ENCODE data around the gene ZNF519. TPM values are rescaled to one million over a fixed set of nuclear protein-coding genes. Genes with fewer than 3 reads are reported as not detected.

Gene ZNF519
- total RNA-seq, 1 experiment from 2014 or later: 24.3 TPM

DNA sequence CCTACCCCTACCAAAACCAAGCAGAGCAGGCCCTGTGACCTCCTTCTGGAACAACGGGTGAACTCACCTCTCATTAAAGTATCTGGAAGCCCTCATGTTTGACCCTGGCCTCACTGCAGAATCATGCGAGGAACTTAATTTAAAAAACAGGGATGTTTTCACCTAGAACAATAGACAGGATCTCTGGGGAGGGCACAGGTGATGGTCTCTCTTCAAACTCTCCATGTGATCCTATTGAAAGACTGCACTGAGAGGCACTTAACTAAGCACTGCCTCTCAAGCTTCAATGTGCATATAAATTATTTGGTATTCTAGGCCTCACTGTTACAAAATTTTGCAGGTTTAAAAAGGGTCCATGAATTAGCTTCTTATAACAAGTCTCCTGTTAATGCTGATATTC is 7.5 kb downstream of the ZNF519 start:
- Histone ChIP-seq H2BK12ac (ENCODE audit: insufficient read length, low read depth, low read length) (no peak overlapping the region), H3K14ac (ENCODE audit: insufficient read depth, low read length) (no peak overlapping the region), H3K79me2 (ENCODE audit: insufficient read depth, low read length) (peaks cover 17% of the 10 kb centered on the region; the same call in 1 of the 2 replicates), H2BK120ac (ENCODE audit: low read depth, low read length, poor library complexity, severe bottlenecking) (no peak overlapping the region), H3K23ac (ENCODE audit: insufficient read length, low read depth, low read length) (no peak overlapping the region), H3K27me3 (ENCODE audit: insufficient read depth, low read length) (no peaks in the 10 kb centered on the region), H3K23me2 (ENCODE audit: insufficient read length, low read depth, low read length, poor library complexity, severe bottlenecking) (no peaks in the 10 kb centered on the region), H3K4ac (ENCODE audit: low read depth, low read length) (no peak overlapping the region), H3K9ac (ENCODE audit: extremely low read depth, insufficient read length, low read length) (no peak overlapping the region), H3K4me1 (ENCODE audit: insufficient read depth, low read length) (no peaks in the 10 kb centered on the region), H4K8ac (replicated peaks; ENCODE audit: insufficient read length, low read depth, low read length) (no peak overlapping the region), H3K9me3 (ENCODE audit: control insufficient read depth, low read depth, low read length) (no peaks in the 10 kb centered on the region), H4K5ac (ENCODE audit: insufficient read length, low read depth, low read length) (no peak overlapping the region), H3K4me2 (ENCODE audit: insufficient read depth, insufficient read length, low read length) (peak overlapping the region; percentile 33), H2BK20ac (ENCODE audit: low read depth, low read length, poor library complexity, severe bottlenecking) (no peak overlapping the region), H3K18ac (ENCODE audit: insufficient read length, low read depth, low read length) (no peak overlapping the region), H2BK15ac (ENCODE audit: low read depth, low read length) (no peak overlapping the region), H3K27ac (ENCODE audit: insufficient read length, low read depth, low read length) (peak overlapping the region; percentile 46), H3K56ac (ENCODE audit: insufficient read length, low read depth, low read length) (no peak overlapping the region), H2AK5ac (ENCODE audit: insufficient read length, low read length) (no peak overlapping the region), H3T11ph (ENCODE audit: low read length) (no peak overlapping the region), H4K91ac (ENCODE audit: insufficient read length, low read depth, low read length) (no peak overlapping the region), H4K20me1 (ENCODE audit: control insufficient read depth, insufficient read depth, insufficient read length) (no peaks in the 10 kb centered on the region), H2BK5ac (ENCODE audit: insufficient read length, low read length) (no peak overlapping the region), H3K79me1 (ENCODE audit: insufficient read depth, low read depth, low read length, poor library complexity, severe bottlenecking) (no peaks in the 10 kb centered on the region), H2AFZ (ENCODE audit: low read length) (no peak overlapping the region)
- Mint-ChIP-seq H3K27me3 (ENCODE audit: low read depth) (no peaks in the 10 kb centered on the region), H3K27ac (peak overlapping the region; percentile 9 to 74 (median 55)), H3K9me3 (peaks cover 0 to 10% of the 10 kb centered on the region in 2 experiments; a peak in 2 of 5 replicates), H3K4me3 (peak overlapping the region in 1 of 2 experiments; percentile 52; a peak in 3 of 5 replicates), H3K36me3 (ENCODE audit: insufficient read depth in 1 of 3, low read depth in 3 of 3) (peaks cover 32 to 48% (median 43%) of the 10 kb centered on the region in 3 experiments), H3K4me1 (peaks cover 20 to 26% of the 10 kb centered on the region in 2 experiments)
- no CpG with 5 or more reads among the region's 2 CpGs for WGBS (ENCODE audit: extremely low coverage, insufficient read length, low lambda C conversion rate)
- TF ChIP-seq, protein P1, sequence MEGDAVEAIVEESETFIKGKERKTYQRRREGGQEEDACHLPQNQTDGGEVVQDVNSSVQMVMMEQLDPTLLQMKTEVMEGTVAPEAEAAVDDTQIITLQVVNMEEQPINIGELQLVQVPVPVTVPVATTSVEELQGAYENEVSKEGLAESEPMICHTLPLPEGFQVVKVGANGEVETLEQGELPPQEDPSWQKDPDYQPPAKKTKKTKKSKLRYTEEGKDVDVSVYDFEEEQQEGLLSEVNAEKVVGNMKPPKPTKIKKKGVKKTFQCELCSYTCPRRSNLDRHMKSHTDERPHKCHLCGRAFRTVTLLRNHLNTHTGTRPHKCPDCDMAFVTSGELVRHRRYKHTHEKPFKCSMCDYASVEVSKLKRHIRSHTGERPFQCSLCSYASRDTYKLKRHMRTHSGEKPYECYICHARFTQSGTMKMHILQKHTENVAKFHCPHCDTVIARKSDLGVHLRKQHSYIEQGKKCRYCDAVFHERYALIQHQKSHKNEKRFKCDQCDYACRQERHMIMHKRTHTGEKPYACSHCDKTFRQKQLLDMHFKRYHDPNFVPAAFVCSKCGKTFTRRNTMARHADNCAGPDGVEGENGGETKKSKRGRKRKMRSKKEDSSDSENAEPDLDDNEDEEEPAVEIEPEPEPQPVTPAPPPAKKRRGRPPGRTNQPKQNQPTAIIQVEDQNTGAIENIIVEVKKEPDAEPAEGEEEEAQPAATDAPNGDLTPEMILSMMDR (conservative IDR thresholded peaks at IDR 0.05): no peak
- no peak for DNase-seq
